SK-N-SH (cell line): Measurements from ENCODE around the gene DBNDD2. TPM values are rescaled to one million over a fixed set of nuclear protein-coding genes. Genes with fewer than 3 reads are reported as not detected.
A peak's percentile ranks its signal among the peaks of the same experiment; 100 is the strongest.

ENCODE experiments used
- CTCF ChIA-PET: fragments of 300-600, 350-600 bp; formaldehyde crosslinking; extraction: SDS; loops from one replicate; lab custom pipeline; 2021; lab: Yijun Ruan, JAX
- POLR2A ChIA-PET: fragments of 350-600 bp; sonication (Branson Sonifier 250); formaldehyde crosslinking; extraction: SDS; loops from one replicate; lab custom pipeline; 2020; ENCODE audit warnings: antibody characterized with exemption, inconsistent platforms; lab: Yijun Ruan, JAX
- DNase-seq: peaks from one replicate; pipeline ENCODE4 v3.0.0; 2012
- H2AFZ ChIP-seq: fragments of 200-600 bp; sonication (generic); 2 replicates; pipeline ENCODE4 v1.8.1; 2016; ENCODE audit warnings: antibody characterized with exemption, mild to moderate bottlenecking, low read depth
- H3F3A ChIP-seq: fragments of 200-600 bp; sonication (generic); replicated peaks from 2 replicates; pipeline ENCODE3; 2016; ENCODE audit warnings: antibody characterized with exemption, mild to moderate bottlenecking; ENCODE audit not compliant: insufficient read depth
- H3K27ac ChIP-seq, 2 experiments: fragments of 200-500 bp in 1 of 2; fragments of 200-600 bp in 1 of 2; sonication (Bioruptor generic) in 1 of 2; sonication (generic), shearing (Covaris generic) in 1 of 2; 2 replicates each; pipeline versions ENCODE4 v1.5.1 to v1.6.1; 2014 to 2016; ENCODE audit warnings: low read depth in 2 of 2, inconsistent platforms in 1 of 2, low read length in 1 of 2, mild to moderate bottlenecking in 1 of 2, mixed read lengths in 1 of 2
- H3K27me3 ChIP-seq: fragments of 200-600 bp; sonication (generic), shearing (Covaris generic); 2 replicates; pipeline ENCODE4 v1.6.1; 2016; ENCODE audit warnings: mixed run types; ENCODE audit not compliant: insufficient read depth
- H3K36me3 ChIP-seq, 2 experiments: fragments of 200-500 bp in 1 of 2; fragments of 200-600 bp in 1 of 2; sonication (Bioruptor generic) in 1 of 2; sonication (generic) in 1 of 2; replicated peaks in 1 of 2; 2 replicates each; pipeline versions ENCODE3 to v1.5.1; 2014 to 2016; ENCODE audit warnings: low read length in 1 of 2, mild to moderate bottlenecking in 1 of 2; ENCODE audit not compliant: insufficient read depth in 2 of 2, control insufficient read depth in 1 of 2
- H3K4me1 ChIP-seq, 2 experiments: fragments of 200-500 bp in 1 of 2; fragments of 200-600 bp in 1 of 2; sonication (Bioruptor generic) in 1 of 2; sonication (generic), shearing (Covaris generic) in 1 of 2; 2 replicates each; pipeline versions ENCODE4 v1.5.1 to v1.6.1; 2014 to 2016; ENCODE audit warnings: low read depth in 1 of 2, low read length in 1 of 2, mixed run types in 1 of 2; ENCODE audit not compliant: insufficient read depth in 2 of 2, control insufficient read depth in 1 of 2
- H3K4me2 ChIP-seq: fragments of 200-600 bp; sonication (generic), shearing (Covaris generic); 2 replicates; pipeline ENCODE4 v1.6.1; 2017; ENCODE audit warnings: mixed run types
- H3K4me3 ChIP-seq, 2 experiments: fragments of 200-500 bp in 1 of 2; fragments of 200-600 bp in 1 of 2; sonication (Bioruptor generic) in 1 of 2; sonication (generic), shearing (Covaris generic) in 1 of 2; 2 replicates each; pipeline versions ENCODE4 v1.5.1 to v1.8.1; 2014 to 2016; ENCODE audit warnings: low read depth in 2 of 2, inconsistent platforms in 1 of 2, low read length in 1 of 2, mild to moderate bottlenecking in 1 of 2, mixed read lengths in 1 of 2, moderate library complexity in 1 of 2
- H3K79me2 ChIP-seq: fragments of 200-600 bp; sonication (generic); 2 replicates; pipeline ENCODE4 v1.8.1; 2017; ENCODE audit warnings: mild to moderate bottlenecking; ENCODE audit not compliant: insufficient read depth
- H3K9ac ChIP-seq: fragments of 200-600 bp; sonication (generic); 2 replicates; pipeline ENCODE4 v1.6.1; 2017; ENCODE audit warnings: mixed run types
- H3K9me2 ChIP-seq: fragments of 200-600 bp; sonication (generic); 2 replicates; pipeline ENCODE4 v1.6.1; 2017; ENCODE audit warnings: mixed run types
- H3K9me3 ChIP-seq: fragments of 200-600 bp; sonication (generic); 2 replicates; pipeline ENCODE4 v1.6.1; 2017; ENCODE audit warnings: mixed run types, mild to moderate bottlenecking, moderate library complexity
- H4K20me1 ChIP-seq: fragments of 200-600 bp; sonication (generic); 2 replicates; pipeline ENCODE4 v1.6.1; 2017; ENCODE audit warnings: mild to moderate bottlenecking, mixed run types; ENCODE audit not compliant: insufficient read depth
- EZH2phosphoT487 ChIP-seq: fragments of 200-600 bp; sonication (generic); IDR thresholded peaks from 2 replicates; pipeline ENCODE4 v1.6.1; 2017; ENCODE audit warnings: low read depth, mixed run types, mild to moderate bottlenecking, antibody characterized with exemption, moderate library complexity, borderline replicate concordance
- FOSL2 ChIP-seq: IDR thresholded peaks from 2 replicates; pipeline ENCODE4 v1.4.0; 2012; ENCODE audit warnings: low read depth, mild to moderate bottlenecking, moderate library complexity, borderline replicate concordance
- FOXM1 ChIP-seq: IDR thresholded peaks from 2 replicates; pipeline ENCODE4 v1.4.0; 2012; ENCODE audit warnings: low read depth, mild to moderate bottlenecking
- GABPA ChIP-seq: IDR thresholded peaks from 2 replicates; pipeline ENCODE4 v1.4.0; 2012; ENCODE audit warnings: low read depth, mild to moderate bottlenecking
- IRF3 ChIP-seq: fragments of 150-350 bp; IDR thresholded peaks from 2 replicates; pipeline ENCODE4 v1.6.1; 2016; ENCODE audit warnings: mild to moderate bottlenecking, low read depth, low read length
- MAX ChIP-seq: IDR thresholded peaks from 2 replicates; pipeline ENCODE4 v1.4.0; 2012; ENCODE audit warnings: low read depth
- MEF2A ChIP-seq: IDR thresholded peaks from 2 replicates; pipeline ENCODE4 v1.4.0; 2012; ENCODE audit warnings: low read depth, borderline replicate concordance
- NRF1 ChIP-seq: IDR thresholded peaks from 2 replicates; pipeline ENCODE4 v1.6.1; 2012; ENCODE audit warnings: low read depth, mild to moderate bottlenecking, low read length
- RAD21 ChIP-seq: IDR thresholded peaks from 2 replicates; pipeline ENCODE4 v1.6.1; 2012; ENCODE audit warnings: mild to moderate bottlenecking, low read length
- RCOR1 ChIP-seq: fragments of 150-350 bp; IDR thresholded peaks from 2 replicates; pipeline ENCODE4 v1.6.1; 2017; ENCODE audit warnings: antibody characterized with exemption, low read length
- RFX5 ChIP-seq: IDR thresholded peaks from 2 replicates; pipeline ENCODE4 v1.6.1; 2012; ENCODE audit warnings: mild to moderate bottlenecking, improper control_type of control experiment, low read length
- RXRA ChIP-seq: IDR thresholded peaks from 2 replicates; pipeline ENCODE4 v1.4.0; 2012; ENCODE audit warnings: low read depth, mild to moderate bottlenecking, borderline replicate concordance
- SIN3A ChIP-seq: IDR thresholded peaks from 2 replicates; pipeline ENCODE4 v1.6.1; 2012; ENCODE audit warnings: low read depth, mild to moderate bottlenecking, low read length, moderate library complexity, borderline replicate concordance
- SMC3 ChIP-seq: IDR thresholded peaks from 2 replicates; pipeline ENCODE4 v1.6.1; 2012; ENCODE audit warnings: low read depth, low read length, improper control_type of control experiment
- TCF12 ChIP-seq: IDR thresholded peaks from 2 replicates; pipeline ENCODE4 v1.4.0; 2012
- USF1 ChIP-seq: IDR thresholded peaks from 2 replicates; pipeline ENCODE4 v1.4.0; 2012; ENCODE audit warnings: low read depth, borderline replicate concordance
- WGBS: methylation state at CpG from one replicate; pipeline ENCODE4 v1.1.6; 2017; ENCODE audit warnings: low lambda C conversion rate; 5-methylcytosine and 5-hydroxymethylcytosine counted together
- polyA plus RNA-seq, 3 experiments: library from polyadenylated mRNA; depleted of rRNA; stranded (reverse); fragments of >200 nt; gene quantifications; 2 replicates each; pipeline ENCODE4 v1.2.3, GENCODE V29; 2012

Gene DBNDD2
- polyA plus RNA-seq, 1 of the 3 experiments (the other 2 are of a cell fraction) = 22.4 TPM

GRCh38 chr20:45420125-45420524 lies 12.0 kb downstream of the DBNDD2 start:
- CTCF ChIA-PET = interaction anchor here (0.6 to 1.7 kb wide), 6 partner anchors 13 to 101 kb away, joined by 3 to 15 read pairs (median 3); partner anchors contain the start of gene SYS1
- POLR2A ChIA-PET = no interaction called here
- TF ChIP-seq IRF3 (no peak), EZH2phosphoT487 (no peak), SMC3 (no peak), FOXM1 (no peak), SIN3A (no peak), RFX5 (no peak), NRF1 (no peak), MEF2A (no peak), RCOR1 (no peak), RXRA (no peak), GABPA (no peak), MAX (no peak)
- no peak overlapping the region for H3K4me2 ChIP-seq
- no peaks in the 10 kb centered on the region for H3K27me3 ChIP-seq
- no peak overlapping the region for H3K4me3 ChIP-seq
- no peaks in the 10 kb centered on the region for H3K9me2 ChIP-seq
- no peaks in the 10 kb centered on the region for H3K9me3 ChIP-seq
- DNase-seq = no peak
- H3F3A ChIP-seq = peaks cover 3% of the 10 kb centered on the region
- H4K20me1 ChIP-seq = no peaks in the 10 kb centered on the region
- no peak overlapping the region for H2AFZ ChIP-seq
- H3K27ac ChIP-seq = peak overlapping the region in 1 of 2 experiments; percentile 65; a peak in 2 of 4 replicates
- 79% methylated on average over 7 of the region's 8 CpGs for WGBS
- H3K9ac ChIP-seq = no peak overlapping the region
- peaks cover 6 to 7% of the 10 kb centered on the region in 2 experiments for H3K4me1 ChIP-seq
- peaks cover 25 to 59% of the 10 kb centered on the region in 2 experiments for H3K36me3 ChIP-seq
- peaks cover 24% of the 10 kb centered on the region for H3K79me2 ChIP-seq

DNA sequence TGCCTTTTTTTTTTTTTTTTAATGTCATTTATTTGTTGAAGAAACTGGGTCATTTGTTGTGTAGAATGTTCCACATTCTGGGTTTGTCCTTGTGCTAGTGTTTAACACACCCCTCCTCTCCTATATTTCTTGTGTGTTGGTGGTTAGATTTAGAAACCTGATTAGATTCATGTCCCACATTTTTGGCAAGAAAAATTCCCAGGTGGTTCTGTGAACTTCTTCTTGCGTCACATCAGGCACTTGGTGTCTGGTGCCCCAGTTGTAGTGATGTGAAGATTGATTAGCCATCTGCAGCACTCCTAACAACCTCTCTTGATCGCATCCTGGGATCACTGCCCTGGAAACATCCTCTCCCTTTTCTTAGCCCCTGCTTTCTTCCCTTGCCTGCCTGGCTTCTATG lies 15.6 kb downstream of the DBNDD2 start:
- Histone ChIP-seq H3K27ac (no peak overlapping the region), H3K9ac (no peak overlapping the region), H3K9me3 (no peaks in the 10 kb centered on the region), H3K4me3 (no peak overlapping the region), H3K79me2 (no peaks in the 10 kb centered on the region; the same call in 1 of the 2 replicates), H3K9me2 (no peaks in the 10 kb centered on the region), H3F3A (peaks cover 3% of the 10 kb centered on the region), H3K27me3 (no peaks in the 10 kb centered on the region), H3K36me3 (peaks cover 25 to 64% of the 10 kb centered on the region in 2 experiments), H2AFZ (no peak overlapping the region), H3K4me1 (peaks cover 6 to 20% of the 10 kb centered on the region in 2 experiments; a peak in 2 of 4 replicates), H3K4me2 (no peak overlapping the region), H4K20me1 (no peaks in the 10 kb centered on the region)
- ChIA-PET POLR2A (no interaction called here), CTCF (no interaction called here)
- no peak for DNase-seq
- TF ChIP-seq TCF12 (no peak), RAD21 (no peak), FOSL2 (no peak), USF1 (no peak), SMC3 (no peak)
- WGBS = 100% methylated on average over 2 of the region's 2 CpGs
